Left colon (tissue), 2 donors: ENCODE measurements around the gene P2RY14. TPM values are rescaled to one million over a fixed set of nuclear protein-coding genes. Genes with fewer than 3 reads are reported as not detected.

Experiments
- ATAC-seq: fragments of 200-7000 bp; cut with Tn5 transposase; one replicate; pipeline ENCODE4 v1.9.1; 2020; ENCODE audit warnings: mild to moderate bottlenecking, moderate library complexity
- DNase-seq, 2 donors: peaks; one replicate each; pipeline ENCODE4 v3.0.0-alpha.2; 2020
- intact Hi-C, 2 donors: fragments of 100-400 bp; cut with DNase I in 1 of 2; cut with micrococcal nuclease in 1 of 2; formaldehyde crosslinking; loops; one replicate each; pipeline versions ENCODE4 v1.11.2 to v1.14.0; 2022; cut with DNase I, micrococcal nuclease
- long read RNA-seq: library from polyadenylated mRNA; unstranded; transcript quantifications from one replicate; pipeline ENCODE4 v2.0.0, GENCODE V29; 2021
- total RNA-seq, 2 donors: library from RNA; stranded (reverse); fragmentation: NEBNext Ultra II Directional; extraction: Animal tissue kit (Norgen Biotek cat#: 25700); gene quantifications; one replicate each; pipeline ENCODE4 v1.2.1, GENCODE V29; 2021
- donor health status: DM: no; HTN: no; CAD: no.
- donor health status: DM: yes; HTN: yes; CAD: no.

Gene P2RY14
- 1 to 10 TPM; 2.0 to 7.3 TPM for total RNA-seq
- long read RNA-seq, partial matches to known transcripts = 0 of 2 reads
- long read RNA-seq, other reads (novel, unspliced or antisense) = 0 of 2 reads

- ATAC-seq (no peak), DNase-seq (no peak)
- intact Hi-C loops = no loop called here
Measured at GRCh38 chr3:151278230-151278629, at the start of gene P2RY14. P2RY14 (minus strand) TSS chr3:151278542; CDS start chr3:151214316, 64,226 bp downstream.

GRCh38 chr3:151327571-151328198, 49.3 kb upstream of the P2RY14 start:
- intact Hi-C loops = no loop called here
- DNase-seq (no peak), ATAC-seq (no peak)

- DNase-seq (no peak), ATAC-seq (no peak)
- intact Hi-C loops = no loop called here
Measured at GRCh38 chr3:151322511-151322910, 44.2 kb upstream of the P2RY14 start.

GRCh38 chr3:151321526-151321925, 43.2 kb upstream of the P2RY14 start:
- DNase-seq (no peak), ATAC-seq (no peak)
- intact Hi-C loops = no loop called here

- intact Hi-C loops = no loop called here
- DNase-seq (no peak), ATAC-seq (no peak)
Measured at GRCh38 chr3:151320131-151320530, 41.8 kb upstream of the P2RY14 start.

GRCh38 chr3:151319628-151320027, 41.3 kb upstream of the P2RY14 start:
- intact Hi-C loops = no loop called here
- no peak for DNase-seq
- no peak for ATAC-seq

GRCh38 chr3:151318991-151319390, 40.6 kb upstream of the P2RY14 start:
- ATAC-seq (no peak), DNase-seq (no peak)
- intact Hi-C loops = no loop called here

- ATAC-seq (no peak), DNase-seq (no peak)
- intact Hi-C loops = no loop called here
Measured at GRCh38 chr3:151318313-151318712, 40.0 kb upstream of the P2RY14 start.

- intact Hi-C loops = no loop called here
- ATAC-seq (no peak), DNase-seq (no peak)
Measured at GRCh38 chr3:151316267-151316991, 38.1 kb upstream of the P2RY14 start, which contains the start of gene GPR87. GPR87 (minus strand) TSS chr3:151316820; CDS start chr3:151300100, 16,720 bp downstream.

GRCh38 chr3:151315846-151316245, 37.5 kb upstream of the P2RY14 start:
- DNase-seq (no peak), ATAC-seq (no peak)
- intact Hi-C loops = no loop called here

- ATAC-seq (no peak), DNase-seq (no peak)
- intact Hi-C loops = no loop called here
Measured at GRCh38 chr3:151315136-151315535, 36.8 kb upstream of the P2RY14 start.

GRCh38 chr3:151314593-151314992, 36.3 kb upstream of the P2RY14 start:
- DNase-seq (no peak), ATAC-seq (no peak)
- intact Hi-C loops = no loop called here

- ATAC-seq (no peak), DNase-seq (no peak)
- intact Hi-C loops = no loop called here
Measured at GRCh38 chr3:151314137-151314536, 35.8 kb upstream of the P2RY14 start.

GRCh38 chr3:151312972-151313371, 34.6 kb upstream of the P2RY14 start:
- intact Hi-C loops = no loop called here
- no peak for DNase-seq
- ATAC-seq = no peak

- intact Hi-C loops = no loop called here
- DNase-seq (no peak), ATAC-seq (no peak)
Measured at GRCh38 chr3:151309566-151309965, 31.2 kb upstream of the P2RY14 start.

- ATAC-seq = no peak
- intact Hi-C loops = no loop called here
- DNase-seq = no peak
Measured at GRCh38 chr3:151307583-151308488, 29.5 kb upstream of the P2RY14 start.

GRCh38 chr3:151307131-151307530, 28.8 kb upstream of the P2RY14 start:
- DNase-seq (no peak), ATAC-seq (no peak)
- intact Hi-C loops = no loop called here

- ATAC-seq (no peak), DNase-seq (no peak)
- intact Hi-C loops = no loop called here
Measured at GRCh38 chr3:151306168-151306810, 27.9 kb upstream of the P2RY14 start.

GRCh38 chr3:151305775-151306151, 27.4 kb upstream of the P2RY14 start:
- intact Hi-C loops = no loop called here

More at GRCh38 chr3:151305775-151306151, 27.4 kb upstream of the P2RY14 start:
- DNase-seq = no peak
- no peak for ATAC-seq
